Ureter (tissue), 1 donor: Measurements from ENCODE around the gene LRRN4. TPM values are rescaled to one million over a fixed set of nuclear protein-coding genes. Genes with fewer than 3 reads are reported as not detected.

Source experiments
- DNase-seq: peaks from one replicate; pipeline ENCODE4 v3.0.0-alpha.2; 2020; ENCODE audit warnings: low spot score
- total RNA-seq: library from RNA; stranded (reverse); gene quantifications from one replicate; pipeline ENCODE4 v1.2.4, GENCODE V29; 2023
- donor health status: DM: yes; HTN: yes; CAD: no.

LRRN4 gene
- total RNA-seq: not detected

- no peak for DNase-seq
These were observed at the start of gene LRRN4 for GRCh38 chr20:6053776-6054688. Gene LRRN4, minus strand, starts transcription at chr20:6054060. Its CDS starts 1,261 bp downstream, at chr20:6052799.

- DNase-seq: no peak
These were observed 49.4 kb upstream of the LRRN4 start for GRCh38 chr20:6103301-6103700.

DNA sequence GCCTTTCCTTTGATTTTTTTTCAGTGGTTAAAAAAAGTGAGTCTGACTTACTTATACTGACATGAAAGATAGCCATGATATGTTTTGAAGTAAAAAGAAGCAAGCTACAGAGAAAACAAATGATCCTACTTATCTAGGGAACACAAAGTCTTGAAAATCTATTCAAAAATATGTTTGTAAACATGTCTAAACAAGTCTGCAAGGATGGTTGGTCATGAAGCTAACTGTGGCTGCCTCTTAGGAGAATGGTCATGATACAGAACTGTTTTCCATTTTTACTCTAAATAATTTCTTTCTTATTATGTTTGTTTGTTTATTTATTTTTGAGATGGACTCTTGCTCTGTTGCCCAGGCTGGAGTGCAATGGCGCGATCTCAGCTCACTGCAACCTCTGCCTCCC lies 47.5 kb upstream of the LRRN4 start:
- DNase-seq: no peak

DNA sequence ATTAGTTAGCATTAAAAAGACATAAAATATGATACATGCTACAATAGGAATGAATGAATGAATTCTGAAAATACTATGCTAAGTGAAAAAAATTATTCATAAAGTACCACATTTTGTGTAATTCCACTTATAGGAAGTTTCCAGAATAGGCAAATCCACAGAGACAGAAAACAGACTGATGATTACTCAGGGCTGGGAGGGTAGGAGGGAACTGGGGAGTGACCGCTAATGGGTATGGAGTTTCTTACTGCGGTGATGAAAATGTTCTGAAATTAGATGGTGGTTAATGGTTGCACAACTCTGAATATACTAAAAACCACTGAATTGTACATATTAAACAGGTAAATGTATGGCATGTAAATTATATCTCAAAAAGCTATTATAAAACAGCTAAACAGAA lies 46.4 kb upstream of the LRRN4 start:
- no peak for DNase-seq

- no peak for DNase-seq
These were observed 46.0 kb upstream of the LRRN4 start for GRCh38 chr20:6099819-6100218.

GRCh38 chr20:6095409-6095808 lies 41.5 kb upstream of the LRRN4 start:
- no peak for DNase-seq

GRCh38 chr20:6094565-6094964 lies 40.7 kb upstream of the LRRN4 start:
- DNase-seq: no peak

- no peak for DNase-seq
These were observed 40.2 kb upstream of the LRRN4 start for GRCh38 chr20:6094063-6094462.

GRCh38 chr20:6091661-6092060 lies 37.8 kb upstream of the LRRN4 start:
- DNase-seq: no peak

DNA sequence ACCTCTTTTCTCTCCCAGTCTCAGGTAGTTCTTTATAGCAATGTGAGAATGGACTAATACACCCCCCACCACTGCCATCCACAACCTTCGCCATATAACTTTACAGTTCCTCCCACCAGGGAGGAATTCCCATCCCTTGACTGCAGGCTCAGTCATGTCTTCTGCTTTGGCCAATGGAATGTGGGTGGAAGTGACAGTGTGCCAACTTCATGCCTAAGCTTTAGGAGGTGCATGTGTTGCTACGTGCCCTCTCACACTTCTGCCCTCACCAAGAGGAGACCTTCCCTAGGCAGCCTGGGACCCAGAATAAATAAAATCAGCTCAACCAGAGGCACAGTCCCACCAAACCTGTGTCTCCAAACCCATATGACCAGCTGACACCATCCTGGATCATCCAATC lies 33.0 kb upstream of the LRRN4 start:
- DNase-seq: no peak

DNA sequence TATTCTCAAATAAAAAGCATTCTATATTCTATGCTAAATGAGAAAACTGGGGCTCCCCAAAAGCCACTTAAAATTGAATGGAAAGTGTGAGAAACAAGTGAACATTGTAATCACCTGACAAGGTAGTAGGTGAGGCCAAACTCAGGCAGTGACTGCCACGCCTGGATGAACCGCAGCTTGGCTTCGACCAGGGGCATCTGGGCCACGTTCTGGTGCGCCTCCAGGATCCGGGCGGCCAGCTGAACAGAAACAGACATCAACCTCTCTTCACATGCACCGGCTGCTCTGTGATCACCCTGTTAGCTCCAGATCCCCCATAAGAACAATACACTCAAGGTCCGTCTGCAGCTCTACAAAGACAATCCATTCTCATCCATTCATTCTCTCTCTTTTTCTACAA lies 30.1 kb upstream of the LRRN4 start:
- no peak for DNase-seq

DNA sequence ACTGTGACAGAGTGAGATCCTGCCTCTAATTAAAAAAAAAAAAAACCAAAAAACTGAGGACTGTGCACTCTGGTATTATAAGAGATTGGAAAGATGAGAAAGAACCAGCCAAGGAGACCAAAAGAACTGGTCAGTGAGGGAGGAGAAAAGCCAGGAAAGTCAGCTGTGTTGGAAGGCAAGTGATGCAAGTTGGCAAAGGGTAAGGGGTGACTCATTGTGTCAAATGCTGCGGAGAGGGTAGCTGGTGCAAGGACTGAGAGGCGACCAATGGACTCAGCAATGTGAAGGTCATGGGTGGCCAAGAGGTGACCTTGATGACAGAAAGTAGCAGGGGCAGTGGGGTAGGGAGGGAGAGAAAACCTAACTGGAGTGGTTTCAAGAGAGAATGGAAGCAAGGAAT lies 27.4 kb upstream of the LRRN4 start:
- DNase-seq: no peak

GRCh38 chr20:6079016-6079415 lies 25.2 kb upstream of the LRRN4 start:
- no peak for DNase-seq

DNA sequence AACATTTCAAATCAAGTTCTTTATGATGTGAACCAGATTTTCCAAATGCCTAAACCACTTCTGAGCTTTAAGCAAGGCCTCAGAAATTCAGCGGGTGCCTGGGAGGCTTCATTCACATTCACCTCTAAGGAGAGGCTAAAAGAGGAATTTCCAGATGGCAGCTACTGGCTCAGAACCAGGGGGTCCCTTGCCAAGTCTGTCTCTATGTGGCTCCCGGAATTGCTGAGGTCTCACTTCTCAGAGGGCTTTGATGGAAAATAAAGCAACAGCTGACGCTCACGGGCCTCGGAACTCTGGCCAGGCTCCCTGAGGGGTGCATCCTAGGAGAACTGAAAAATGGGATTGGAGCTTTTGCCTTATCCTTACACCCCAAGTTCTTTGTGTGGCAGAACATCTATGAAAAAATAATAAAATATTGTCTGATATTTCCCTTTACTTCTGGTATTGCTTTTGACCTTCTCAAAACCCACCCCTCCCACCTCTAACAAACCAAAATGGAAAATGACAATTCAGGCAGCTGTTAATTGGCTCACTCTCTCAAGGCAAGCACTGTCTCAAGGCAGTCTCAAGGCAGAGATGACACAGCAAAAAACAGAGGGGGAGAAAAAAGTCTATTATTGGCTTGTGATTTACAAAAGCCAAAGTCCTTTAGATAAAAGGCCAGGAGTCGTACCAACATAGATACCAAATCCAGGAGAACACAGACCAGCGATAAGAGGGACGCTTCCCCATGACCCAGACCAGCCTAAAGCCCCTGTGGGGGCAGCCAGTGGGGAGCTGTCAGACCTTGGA lies 21.8 kb upstream of the LRRN4 start:
- DNase-seq: no peak

DNA sequence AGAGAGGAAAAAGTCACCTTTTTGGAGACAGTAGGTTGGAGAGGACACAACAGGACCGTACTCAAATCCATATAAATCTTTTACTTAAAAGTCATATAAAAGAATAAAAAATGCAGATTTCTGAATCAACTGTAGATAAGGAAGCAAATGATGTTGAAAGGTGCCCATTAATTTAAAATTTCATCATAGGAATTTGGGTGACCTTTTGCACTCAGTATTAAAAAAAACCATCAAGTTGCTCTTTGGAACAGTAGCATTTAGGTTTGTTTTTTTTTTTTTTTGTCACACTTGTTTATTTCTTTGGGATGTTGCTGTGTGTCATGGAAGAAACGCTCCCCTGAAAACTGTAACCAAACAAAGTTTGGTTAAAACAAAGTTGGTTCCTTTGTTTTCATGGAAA lies 20.9 kb upstream of the LRRN4 start:
- no peak for DNase-seq

DNA sequence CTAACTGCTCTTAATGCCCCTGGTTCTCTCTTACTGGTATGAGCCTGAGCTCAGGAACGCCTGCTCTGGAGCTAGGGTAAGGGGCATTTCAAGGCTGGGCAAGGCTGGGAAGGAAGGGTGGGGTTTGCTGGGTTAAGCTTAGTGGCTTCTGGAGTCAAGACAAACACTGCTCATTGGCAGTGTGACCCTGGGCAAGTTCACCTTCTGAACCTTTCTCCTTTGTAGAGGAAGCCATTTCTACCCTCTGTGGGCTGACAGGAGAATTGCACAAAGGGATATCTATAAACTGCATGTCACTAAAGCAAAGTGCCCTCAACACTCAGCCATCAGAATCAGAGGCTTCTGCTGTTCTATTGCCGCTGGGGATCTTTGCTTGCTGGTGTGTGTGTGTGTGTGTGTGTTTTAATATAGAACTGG lies 20.3 kb upstream of the LRRN4 start:
- no peak for DNase-seq

- peak; percentile 62 for DNase-seq
These were observed 17.2 kb upstream of the LRRN4 start for GRCh38 chr20:6070829-6071695.

- no peak for DNase-seq
These were observed 15.8 kb upstream of the LRRN4 start for GRCh38 chr20:6069669-6070068.

DNA sequence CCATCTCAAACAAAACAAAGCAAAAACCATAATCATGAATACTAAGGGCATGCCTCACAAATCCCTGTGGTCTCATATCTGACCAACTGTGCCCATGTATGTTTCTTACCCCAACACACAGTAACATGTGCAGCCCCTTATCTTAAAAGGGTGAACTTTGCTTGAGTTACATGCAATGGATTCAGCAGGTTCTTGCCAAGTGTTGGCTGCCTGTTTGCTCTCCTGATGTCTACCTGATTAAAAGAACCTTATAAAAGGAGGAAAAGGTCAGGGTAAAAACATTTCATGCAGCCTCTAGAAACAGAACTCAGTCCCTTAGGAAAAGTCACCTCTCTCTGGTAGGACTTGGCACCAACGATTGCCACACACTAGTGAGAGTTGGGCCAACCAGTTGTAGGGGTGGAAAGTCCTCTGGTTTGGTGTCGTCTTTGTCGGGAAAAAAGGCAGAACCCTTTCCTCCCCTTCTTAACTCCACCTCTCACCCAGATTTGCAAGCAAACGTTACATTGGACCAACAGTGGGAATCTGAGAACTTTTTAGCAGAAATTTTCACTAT lies 14.0 kb upstream of the LRRN4 start:
- no peak for DNase-seq

DNA sequence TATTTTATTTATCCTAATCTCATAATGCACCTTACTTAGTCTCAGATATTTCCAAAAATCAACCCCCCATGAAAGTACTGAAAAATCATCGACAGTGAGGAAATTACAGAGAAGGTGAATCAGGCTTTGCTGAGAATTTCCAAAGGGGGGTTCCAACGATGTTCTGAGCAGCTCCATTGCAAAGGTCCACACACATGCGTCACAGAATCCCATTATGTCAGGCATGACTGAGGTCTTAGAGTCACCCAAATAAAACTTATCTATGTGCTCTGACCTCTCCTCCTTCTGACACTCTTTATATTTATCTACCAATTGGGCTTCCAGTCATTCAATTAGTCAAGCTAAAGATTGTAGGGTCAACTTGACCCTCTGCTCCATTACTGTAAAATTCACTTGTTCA lies 12.7 kb upstream of the LRRN4 start:
- DNase-seq: no peak

- DNase-seq: no peak
These were observed 7.7 kb upstream of the LRRN4 start for GRCh38 chr20:6061544-6061943.

DNA sequence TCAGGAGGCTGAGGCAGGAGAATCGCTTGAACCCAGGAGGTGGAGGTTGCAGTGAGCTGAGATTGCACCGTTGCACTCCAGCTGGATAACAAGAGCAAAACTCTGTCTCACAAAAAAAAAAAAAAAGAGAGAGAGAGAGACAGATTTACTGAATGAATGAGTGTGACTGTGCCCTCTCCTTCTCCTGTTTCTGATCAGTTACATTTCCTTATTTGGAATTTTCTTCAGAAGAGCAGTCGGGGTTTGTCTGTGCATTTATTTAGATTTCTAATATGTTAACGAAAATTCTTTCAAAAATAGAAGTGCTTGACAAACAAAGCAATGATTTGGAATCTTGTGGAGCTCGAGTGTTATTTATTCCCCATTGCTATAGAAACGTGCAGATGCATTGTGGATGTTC lies 6.4 kb upstream of the LRRN4 start:
- DNase-seq: no peak
